ENCODE measurements around the gene NAT16.

GRCh38 chr7:101206665-101207042 is 26.6 kb upstream of the NAT16 start:
- TF ChIP-seq CTCF (IDR thresholded peaks at IDR 0.05; ENCODE audit: low read depth, low read length) (no peak), EZH2phosphoT487 (IDR thresholded peaks at IDR 0.05; ENCODE audit: low read depth) (no peak)

Measured in OCI-LY3 (cell line).